ENCODE results near the gene DNAJC13.

DNAJC13 gene

DNA sequence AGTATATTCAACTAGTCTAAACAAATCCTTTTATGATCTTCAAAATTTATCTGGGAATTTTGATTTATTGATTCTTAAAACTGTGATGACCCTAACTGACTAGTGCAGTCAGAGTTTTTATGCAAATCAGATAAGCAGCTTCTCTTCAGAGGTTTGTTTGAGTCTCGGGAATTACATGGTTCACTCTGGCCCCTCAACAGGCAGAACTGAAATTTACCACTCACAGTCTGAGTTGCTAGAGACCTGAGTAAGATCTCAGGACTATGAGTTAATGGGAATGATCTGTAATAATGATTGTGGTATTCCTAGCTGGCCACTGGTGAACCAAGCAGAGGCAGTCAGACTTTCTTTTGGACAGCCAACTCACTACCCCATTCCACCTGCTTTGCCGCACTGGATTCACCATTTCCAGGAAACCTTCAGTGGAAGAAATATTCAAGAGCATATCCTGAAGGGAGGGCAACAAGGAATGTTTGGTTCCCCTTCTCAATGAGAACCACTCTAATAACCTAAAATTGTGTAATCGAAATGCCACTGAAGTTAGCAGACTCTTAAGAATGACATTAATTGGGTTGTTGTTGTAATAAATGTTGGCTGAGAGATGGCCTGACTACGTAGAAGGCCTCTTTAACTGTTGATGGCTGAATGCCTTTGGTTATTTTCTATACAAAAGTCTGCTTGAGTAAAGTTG, 11.5 kb upstream of the DNAJC13 start:
- no peak for DNase-seq

DNA sequence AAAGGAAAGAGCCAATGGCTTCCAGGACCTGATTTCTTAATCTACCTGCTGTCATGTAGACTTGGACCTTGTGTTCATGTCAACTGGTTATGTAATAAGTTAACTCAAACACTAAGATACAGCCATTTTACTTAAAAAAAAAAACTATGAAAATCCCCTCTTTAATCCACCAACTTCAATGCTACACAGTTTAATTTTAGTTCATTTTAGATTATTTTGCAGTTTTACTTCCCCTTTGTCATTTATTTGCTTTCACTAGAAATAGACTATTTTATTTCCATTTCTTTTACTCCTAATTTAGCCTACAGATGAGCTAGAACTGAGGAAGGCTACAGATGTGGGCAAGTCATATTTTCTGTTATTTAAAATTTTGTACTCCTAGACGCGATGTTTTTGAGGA, 10.7 kb upstream of the DNAJC13 start:
- DNase-seq, result no peak

DNA sequence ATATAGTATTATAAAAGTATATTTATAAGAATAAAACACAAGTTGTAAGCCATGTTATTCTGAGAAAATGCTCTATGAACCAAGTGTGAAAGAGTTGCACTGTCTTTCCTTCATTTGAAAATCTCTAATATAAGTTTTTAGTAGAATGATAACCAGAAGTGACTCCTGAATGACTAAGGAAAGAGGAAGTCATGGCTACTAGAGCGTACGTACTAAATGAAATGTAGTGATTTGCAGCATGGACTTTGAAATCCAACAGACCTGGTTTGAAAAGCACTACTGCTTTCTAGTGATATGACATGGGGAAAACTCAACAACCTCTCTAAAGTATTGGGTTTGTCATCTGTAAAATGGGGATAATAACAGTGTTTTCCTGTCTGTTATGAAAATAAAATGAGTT, 10.3 kb upstream of the DNAJC13 start:
- DNase-seq, result no peak

DNA sequence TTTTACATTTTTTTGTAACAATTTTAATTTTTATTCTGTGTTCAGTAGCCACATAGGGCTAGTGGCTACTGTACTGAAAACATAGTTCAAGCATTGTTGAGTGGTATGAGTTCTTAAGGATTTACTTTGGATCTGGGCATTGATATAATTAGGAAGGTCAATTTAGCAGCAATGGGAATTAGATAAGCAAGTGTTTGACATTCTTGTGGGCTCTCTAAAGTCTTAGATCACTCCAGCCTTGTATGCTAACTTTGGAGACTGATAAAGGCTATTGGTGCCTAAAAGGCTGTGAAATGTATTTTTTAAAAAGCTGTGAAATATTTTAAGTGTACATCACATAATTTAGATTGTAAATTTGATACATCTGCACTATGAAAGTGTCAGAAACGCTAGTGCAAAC, 2.5 kb upstream of the DNAJC13 start:
- DNase-seq, result no peak

DNA sequence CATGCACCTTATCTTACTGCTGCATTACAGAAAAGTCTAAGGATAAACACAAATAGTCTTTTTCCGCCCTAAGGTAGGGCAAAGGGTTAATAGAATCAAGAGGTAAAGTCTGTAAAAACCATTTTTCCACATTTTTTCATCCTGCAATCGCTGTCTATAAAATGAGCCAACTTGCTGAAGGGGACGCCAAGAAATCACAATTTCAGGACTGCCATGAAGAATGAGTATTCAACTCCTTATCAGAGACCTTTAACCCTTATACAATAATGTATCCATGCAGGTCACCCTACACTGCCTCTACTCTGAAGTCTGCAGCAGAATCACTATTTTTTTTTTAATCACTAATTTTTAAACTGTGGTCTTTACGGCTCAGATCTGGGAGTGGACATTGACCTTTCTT, 1.1 kb upstream of the DNAJC13 start:
- no peak for DNase-seq

DNA sequence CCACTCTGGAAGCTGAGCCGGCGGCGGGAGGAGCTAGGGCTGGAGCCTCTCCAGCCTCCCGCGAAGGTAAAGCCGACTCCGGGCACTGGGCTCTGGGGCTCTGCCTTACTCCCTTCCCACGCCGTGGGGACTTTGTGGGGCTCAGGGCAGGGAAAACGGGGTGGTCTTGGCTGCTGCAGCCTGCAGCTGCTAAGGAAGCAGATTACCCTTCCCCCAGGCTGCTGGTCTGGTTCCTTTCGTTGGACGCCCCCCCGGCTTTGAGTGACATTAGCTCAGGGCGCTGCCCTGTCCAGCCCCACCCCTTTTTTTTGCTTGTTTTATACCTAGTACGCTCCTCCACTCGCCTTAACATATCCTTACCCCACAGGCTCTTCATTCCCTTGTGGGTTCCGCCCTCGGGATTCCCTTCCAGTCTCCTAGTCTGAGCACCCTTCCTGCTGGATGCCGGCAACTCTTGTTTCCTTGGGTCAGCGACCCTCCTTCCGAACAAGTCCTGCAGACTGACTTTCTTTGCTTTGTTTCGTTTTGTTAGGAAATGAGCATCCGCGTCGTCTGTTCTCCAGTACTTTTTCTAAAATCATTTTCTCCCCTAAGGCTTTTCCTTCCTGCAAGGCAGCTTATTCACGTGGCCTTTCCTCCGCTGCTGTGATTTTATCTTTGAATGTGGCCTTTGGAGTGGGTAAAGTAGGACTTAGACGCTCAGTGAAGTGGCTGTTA, 551 bp downstream of the DNAJC13 start:
- peak; percentile 42 for DNase-seq

DNA sequence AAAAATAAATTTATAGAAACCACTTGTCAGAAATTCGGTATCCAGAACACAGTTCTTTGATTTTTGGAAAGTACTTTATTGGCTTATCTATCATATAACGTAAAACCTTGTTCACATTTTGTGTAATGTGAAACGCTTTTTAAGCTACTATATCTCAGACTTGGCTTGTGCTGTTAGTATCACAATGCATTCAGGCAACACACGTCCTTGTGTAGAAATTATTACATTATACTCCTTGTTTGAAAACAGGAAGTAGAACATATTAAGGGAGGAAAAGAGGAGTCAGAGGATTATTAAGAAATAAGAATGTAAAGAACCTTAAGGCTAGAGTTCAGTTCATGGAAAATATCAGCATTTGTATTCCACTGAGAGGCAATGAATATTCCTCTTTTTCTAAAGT, 1.6 kb downstream of the DNAJC13 start:
- DNase-seq, result no peak

DNA sequence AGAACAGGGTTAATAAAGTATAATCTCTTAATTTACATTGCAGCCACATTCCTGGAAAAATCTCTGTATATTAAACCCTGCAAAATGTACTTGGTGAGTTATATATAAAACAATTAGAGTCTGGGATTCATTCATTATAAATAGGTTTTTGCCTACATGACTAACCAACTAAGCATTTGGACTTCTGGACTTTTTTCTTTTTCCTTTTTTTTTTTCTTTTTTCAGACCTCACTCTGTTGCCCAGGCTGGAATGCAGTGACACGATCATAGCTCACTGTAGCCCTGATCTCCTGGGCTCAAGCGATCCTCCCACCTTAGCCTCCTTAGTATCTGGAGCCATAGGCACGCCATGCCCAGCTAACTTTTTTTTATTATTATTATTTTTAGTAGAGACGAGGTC, 4.5 kb downstream of the DNAJC13 start:
- DNase-seq, result no peak

DNA sequence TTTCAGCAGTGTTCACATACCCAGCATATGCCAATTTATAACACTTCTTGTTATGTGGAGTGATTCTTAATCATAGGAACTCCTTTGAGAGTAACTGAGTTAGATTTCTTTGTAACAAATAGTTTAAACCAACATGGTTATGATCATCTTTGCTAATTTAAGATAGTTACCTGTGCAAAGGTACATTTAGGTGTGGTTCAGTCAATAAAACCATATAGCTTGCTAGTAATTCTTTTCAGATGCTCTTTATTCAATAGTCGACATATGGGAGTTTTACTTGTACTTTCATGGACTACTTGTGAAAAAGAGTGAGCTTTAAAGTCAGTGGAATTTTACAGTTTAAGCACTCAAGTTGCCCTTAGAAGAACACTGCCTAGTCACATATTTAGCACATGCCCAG, 5.2 kb downstream of the DNAJC13 start:
- DNase-seq, result no peak

DNA sequence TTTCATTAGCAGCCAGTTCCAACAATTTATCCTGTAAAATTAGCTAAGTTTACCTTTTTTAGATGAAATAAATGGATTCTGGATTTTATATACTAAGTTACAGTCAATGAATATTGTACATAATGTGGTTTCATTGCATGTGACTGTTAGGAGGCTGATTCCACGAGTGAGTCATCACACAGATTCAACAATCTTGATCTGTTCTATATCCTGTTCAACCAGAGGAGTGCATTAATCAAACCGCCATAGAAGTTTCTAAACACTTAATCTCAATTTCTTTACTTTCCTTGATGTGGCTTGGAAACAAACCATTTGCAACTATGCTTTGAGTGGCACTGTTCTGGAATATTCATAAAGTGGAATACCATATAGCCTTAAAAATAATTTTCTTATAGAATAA, 15.3 kb downstream of the DNAJC13 start:
- no peak for DNase-seq

DNA sequence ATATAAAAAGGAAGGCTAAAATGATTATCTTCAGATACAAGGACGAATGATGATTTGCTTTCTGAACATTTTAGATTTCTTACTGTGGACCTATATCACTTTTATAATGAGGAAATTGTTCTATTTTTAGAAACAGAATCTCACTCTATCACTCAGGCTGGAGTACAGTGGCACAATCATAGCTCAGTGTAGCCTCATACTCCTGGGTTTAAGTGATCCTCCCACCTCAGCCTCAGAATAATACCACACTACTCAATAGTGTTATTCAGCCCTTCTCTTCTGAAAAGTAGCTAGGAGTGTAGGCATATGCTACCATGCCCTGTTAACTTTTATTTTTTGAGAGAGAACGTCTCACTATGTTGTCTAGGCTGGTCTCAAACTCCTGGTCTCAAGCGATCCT, 15.8 kb downstream of the DNAJC13 start:
- no peak for DNase-seq

DNA sequence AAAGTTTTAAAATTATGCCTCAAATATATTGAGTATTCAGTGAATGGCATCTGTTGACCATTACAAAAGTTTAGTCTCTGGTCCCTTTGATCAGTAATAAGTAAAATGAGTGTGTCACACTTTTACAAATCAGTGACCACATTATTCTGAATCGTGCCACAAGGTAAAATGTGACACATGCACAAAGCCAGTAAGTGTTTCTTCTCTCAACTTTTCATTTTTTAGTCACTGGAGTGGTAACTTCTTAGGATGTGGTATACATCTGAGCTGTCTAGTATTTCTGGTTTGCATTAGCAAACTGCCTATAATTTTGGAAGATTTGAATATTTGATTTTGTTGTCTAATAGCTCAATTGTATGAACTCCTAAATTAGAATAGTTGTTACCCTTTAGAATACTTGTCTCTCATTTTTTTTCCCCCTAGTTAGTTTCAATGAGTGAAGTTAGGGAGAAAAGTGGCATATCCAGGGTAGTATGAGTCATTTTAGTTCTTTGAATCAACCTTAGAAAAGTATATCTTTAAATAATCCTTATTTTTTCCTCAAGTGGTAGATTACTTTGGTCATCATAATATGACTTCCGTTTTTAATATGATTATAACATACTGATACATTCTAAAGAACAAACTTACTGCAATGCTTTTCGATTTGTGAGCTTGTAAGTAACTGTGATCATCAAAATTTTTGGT, 18.1 kb downstream of the DNAJC13 start:
- DNase-seq, result no peak

DNA sequence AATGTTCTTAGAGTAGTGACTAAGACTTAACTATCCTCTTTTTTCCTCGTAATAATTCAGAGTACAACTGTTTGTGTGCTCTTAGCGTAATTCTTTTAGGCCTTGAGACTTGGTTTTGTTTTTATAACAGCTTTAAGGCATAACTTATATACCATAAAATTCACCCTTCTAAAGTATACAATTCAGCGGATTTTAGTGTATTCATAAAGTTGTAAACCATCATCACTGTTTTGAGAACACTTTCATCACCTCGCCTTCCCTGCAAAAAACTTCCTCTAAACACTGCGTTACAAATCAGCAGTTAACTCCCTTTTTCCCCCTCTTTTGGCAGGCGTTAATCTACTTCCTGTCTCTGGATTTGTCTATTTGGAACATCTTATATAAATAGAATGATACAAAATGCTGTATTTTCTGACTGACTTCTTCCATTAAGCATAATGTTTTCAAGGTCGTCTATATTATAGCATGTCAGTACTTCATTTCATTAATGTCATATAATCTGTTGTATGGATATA, 18.7 kb downstream of the DNAJC13 start:
- DNase-seq, result no peak

DNA sequence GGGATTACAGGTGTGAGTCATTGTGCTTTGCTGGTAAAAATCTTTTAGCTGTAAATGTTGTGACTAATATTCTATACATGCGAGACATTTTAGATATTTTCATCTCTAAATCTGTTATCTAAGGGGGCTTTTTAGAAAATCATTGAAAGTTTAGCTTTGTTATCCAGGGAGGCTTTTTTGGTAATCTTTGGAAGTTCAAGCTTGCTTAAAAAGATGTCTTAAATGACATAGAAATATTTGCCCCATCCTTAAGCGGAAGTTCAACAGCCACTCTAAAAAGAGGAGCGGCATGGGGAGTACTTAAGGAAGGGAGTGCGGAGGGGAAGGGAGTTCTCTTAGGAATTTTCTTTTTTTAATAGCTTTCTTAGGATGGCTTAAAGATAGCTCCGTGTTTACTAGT, 26.1 kb downstream of the DNAJC13 start:
- DNase-seq, result no peak

DNA sequence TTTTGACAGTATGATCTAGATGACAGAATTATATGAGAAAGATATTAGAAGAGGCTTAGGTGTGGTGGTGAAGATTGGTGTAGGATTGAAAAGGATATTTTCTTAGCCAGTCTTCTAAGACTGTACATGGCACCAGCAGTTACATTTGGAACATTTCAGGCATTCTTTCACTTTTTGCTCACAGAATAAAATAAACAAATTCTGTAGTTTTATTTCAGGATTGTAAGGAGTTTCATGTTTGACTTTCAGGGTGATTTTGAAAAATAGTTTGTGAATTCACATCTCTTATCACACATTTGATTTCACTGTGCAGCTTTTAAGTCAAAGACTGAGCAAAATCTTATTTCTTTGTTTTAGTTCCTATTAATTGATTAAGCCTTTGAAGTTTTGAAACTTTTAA, 27.1 kb downstream of the DNAJC13 start:
- no peak for DNase-seq

DNA sequence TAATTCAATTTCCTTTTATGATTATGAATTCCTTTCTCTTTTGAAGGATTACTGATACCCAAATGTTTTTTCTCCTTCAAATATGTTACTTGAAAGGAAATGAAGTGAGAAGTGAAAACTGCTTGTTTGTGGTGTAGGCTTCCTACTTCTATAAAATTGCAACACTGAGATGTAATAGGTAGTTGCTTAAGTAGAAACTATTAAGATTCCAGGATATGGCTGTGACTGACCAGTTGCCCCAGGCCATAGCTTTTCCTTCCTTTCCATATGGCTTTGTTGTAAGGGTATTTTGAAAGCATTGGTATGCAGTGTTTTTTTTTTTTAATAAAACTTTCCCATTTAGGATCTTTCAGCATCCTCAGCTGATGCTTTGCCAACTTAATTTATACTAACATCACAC, 28.5 kb downstream of the DNAJC13 start:
- DNase-seq, result no peak

DNA sequence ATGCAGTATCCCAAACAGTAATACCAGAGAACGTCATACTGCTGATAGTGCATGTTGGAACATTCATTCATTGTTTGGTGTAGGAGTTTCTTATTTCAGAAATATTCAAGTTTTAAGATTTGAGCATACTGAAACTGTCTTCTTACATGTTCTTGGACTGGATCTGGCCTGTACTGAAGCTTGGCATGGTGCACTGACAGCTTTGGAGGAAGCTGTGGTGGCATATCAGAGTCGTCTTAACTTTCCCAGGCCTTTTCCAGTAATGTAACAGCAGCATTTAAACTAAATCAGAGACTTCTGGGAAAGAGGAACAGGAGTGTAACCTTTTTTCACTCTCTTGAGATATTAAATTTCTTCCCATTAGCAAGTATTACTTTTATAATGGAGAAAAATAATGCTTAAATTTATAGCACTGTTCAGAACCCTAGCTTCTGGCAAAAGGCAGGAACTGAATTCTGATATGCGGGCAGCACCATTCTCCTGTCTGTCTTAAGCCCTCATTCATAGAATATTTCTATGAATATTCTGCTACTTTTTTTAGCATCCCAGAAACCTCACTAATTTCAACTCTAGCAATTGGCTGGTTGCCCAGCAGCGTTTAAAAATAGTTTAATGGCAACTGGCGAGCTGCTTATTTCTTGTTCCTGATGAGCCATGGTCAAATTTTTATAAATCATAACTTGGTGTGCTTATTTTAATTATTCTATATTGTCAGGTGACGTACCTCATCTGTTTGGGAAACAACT, 31.1 kb downstream of the DNAJC13 start:
- no peak for DNase-seq

DNA sequence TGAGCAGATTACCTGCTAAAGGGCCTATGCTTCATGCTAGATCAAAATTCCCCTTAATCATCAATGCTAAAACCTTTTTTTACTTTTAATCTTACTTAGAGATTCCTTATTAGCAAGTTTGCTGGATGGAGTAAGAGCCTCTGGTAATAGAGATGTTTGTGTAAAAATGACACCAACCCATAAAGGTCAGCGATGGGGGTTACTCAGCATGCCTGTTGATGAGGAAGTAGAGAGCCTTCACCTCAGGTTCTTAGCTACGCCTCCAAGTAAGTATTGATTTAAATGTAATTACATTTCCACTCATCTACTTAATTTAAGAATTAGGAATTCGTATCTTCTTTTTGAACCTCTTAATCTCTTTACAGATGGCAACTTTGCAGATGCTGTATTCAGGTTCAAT, 38.8 kb downstream of the DNAJC13 start:
- DNase-seq, result no peak

DNA sequence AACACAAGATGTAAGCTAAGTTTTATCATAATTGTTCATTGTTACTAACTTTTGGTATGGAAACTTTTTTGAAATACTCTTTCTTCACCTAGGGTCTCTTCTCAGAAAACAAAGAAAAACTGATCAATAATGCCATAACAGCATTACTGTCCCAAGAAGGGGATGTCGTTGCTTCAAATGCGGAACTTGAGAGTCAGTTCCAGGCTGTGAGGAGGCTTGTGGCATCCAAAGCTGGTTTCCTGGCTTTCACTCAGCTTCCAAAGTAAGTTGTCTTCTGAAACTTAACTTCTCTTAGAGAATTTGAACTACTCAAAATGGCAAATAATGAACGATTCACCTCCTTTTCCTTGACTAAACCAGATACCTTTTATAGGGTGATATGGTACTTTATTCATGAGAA, 39.3 kb downstream of the DNAJC13 start:
- no peak for DNase-seq

DNA sequence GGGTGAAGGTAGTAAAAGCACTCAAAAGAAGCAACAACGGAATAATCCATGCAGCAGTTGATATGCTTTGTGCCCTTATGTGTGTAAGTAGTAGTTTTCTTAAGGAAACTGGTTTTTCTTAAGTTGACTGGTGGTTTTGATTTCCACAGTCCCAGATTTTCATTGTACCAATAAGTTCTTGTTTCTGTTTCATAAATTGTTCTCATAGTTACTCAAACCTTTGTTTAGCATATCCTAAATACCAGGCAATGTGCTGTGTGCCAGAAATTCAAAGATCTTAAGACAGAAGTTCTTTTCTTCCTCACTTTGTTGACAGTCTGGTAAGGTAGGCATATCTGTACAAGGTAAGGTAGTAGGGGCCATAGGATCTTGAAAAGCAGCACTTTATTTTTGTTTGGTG, 40.0 kb downstream of the DNAJC13 start:
- DNase-seq, result no peak

DNA sequence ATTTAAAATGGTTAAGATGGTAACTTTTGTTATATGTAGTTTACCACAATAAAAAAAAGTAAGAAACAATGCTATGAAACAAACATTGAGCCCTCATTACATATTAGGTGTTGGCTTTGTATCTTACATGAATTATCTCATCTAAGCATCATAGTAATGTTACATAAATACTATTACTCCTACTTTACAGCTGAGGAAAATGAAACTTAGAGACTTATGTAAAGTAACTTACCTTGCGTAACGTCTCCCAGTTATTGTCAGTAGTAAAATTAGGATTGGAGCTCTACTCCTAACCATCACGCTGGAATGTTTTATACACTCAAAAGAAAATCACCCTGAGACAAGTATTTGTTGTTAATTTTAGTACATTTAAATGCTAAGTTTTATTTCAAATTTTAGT, 42.2 kb downstream of the DNAJC13 start:
- DNase-seq, result no peak

DNA sequence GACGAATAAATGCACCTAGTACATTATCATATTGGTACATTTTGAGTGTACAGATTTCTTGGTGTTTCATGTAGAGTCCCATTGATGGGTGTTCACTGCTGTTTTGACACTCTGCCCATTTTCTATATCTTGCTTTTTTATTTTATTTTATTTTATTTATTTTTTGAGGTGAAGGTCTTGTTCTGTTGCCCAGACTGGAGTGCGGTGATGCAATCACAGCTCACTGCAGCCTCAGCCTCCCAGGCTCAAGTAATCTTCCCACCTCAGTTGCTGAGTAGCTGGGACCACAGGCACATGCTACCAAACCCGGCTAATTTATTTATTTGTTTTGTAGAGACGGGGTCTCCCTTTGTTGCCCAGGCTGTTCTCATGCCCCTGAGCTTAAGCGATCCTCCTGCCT, 44.2 kb downstream of the DNAJC13 start:
- no peak for DNase-seq

DNA sequence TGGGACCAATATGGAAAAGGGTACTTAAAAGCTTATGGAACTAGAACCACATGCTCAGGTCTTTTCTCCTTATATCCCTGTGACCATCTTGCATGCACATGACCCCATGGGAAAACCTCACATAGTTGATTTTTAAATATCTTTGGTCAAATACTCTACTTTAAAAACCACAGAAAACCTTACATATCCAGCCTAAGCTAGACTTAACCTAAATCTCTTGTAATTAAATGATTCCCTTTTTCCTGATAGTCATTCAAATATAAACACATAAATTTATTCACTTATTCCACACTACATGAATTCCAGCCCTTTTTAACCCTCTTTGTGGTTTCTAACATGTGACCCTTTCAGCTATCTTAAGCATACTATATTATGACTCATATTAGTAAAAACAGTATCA, 46.8 kb downstream of the DNAJC13 start:
- no peak for DNase-seq
